ENCODE data around the gene HES4.

The HES4 gene

DNA sequence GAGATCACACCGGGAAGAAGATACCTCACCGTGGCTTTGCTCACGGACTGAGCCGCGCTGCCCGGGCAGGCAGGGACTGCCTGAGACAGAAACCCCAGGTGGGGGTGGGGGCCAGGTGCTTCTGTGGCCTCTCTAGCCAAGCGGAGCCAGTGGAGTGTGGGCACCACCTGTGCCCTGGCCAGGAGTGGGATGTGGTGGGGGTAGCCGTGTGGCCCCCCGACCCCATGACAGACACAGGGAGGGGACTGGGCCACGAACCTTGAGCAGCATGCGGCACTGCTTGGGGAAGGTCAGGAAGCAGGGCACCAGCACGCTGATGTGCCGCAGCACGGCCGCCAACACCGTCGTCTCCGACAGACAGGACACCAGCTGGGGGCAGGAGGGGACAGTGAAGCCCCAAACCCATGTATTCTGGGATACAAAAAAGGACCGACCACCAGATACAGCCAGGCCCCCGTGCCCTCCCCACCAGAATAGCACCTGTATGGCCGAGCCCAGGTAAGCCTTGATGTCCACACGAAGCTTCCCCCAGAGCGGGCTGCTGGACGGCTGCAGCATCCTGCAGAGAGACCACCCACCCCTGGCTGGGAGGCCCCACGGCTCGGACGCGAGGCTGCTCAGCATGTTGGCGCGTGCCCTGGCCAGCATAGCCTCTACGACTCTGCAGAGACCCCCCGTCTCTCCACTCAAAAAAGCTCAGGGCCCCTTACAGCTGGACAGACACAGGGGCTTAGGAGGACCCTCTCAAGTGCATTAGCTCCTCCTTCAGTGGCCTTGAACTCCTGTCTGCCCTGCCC, 46.2 kb downstream of the HES4 start:
- ChIA-PET CTCF (no interaction called here), POLR2A (no interaction called here)
- H3K4me3 ChIP-seq (ENCODE audit: control insufficient read depth in 1 of 7, extremely low read depth in 1 of 7, insufficient read depth in 4 of 7, low read depth in 2 of 7, low read length in 6 of 7) = no peak overlapping the region

DNA sequence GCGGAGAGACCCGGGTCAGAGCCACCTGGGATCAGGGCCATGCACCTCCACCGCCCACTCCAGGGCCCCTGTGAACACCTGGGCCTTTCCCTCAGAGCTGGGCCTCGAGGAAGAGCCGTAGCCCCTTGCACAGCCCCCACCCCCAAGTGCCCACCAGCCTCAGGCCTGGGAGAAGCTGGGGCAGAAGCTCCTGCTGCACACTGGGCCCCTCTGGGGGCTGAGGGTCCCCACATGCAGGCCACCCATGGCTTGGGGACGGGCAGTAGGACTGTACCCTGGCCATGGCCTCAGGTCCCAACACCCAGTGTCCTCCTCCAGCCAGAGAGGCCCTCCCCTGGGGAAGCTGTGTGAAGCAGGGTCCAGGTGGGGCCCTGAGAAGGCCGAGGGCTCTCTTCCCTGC, 47.3 kb downstream of the HES4 start:
- POLR2A ChIA-PET = no interaction called here
- H3K36me3 ChIP-seq (ENCODE audit: control insufficient read depth in 4 of 4, insufficient read depth in 4 of 4, low read length in 3 of 4) = peaks cover 10 to 93% (median 70%) of the 10 kb centered on the region in 4 experiments
- no peak for DNase-seq

More for the DNA sequence above, 46.2 kb downstream of the HES4 start:
- DNase-seq = no peak
- H3K9me3 ChIP-seq (ENCODE audit: control extremely low read depth in 1 of 5, control insufficient read depth in 4 of 5, insufficient read depth in 2 of 5, low read depth in 1 of 5, low read length in 4 of 5) = peaks cover 0 to 1% (median 0%) of the 10 kb centered on the region in 5 experiments
- H3K27ac ChIP-seq (ENCODE audit: insufficient read depth in 1 of 2, low read depth in 1 of 2, low read length in 2 of 2, poor library complexity in 1 of 2, severe bottlenecking in 2 of 2) = no peak overlapping the region
- peaks cover 10 to 82% (median 63%) of the 10 kb centered on the region in 4 experiments for H3K36me3 ChIP-seq (ENCODE audit: control insufficient read depth in 4 of 4, insufficient read depth in 4 of 4, low read length in 3 of 4)
- H3K27me3 ChIP-seq (replicated peaks in 2 of 5; ENCODE audit: control insufficient read depth in 4 of 5, insufficient read depth in 5 of 5, low read length in 4 of 5) = no peaks in the 10 kb centered on the region
- H3K4me1 ChIP-seq (ENCODE audit: control extremely low read depth in 1 of 4, control insufficient read depth in 4 of 4, insufficient read depth in 4 of 4, low read length in 3 of 4) = peaks cover 0 to 37% (median 14%) of the 10 kb centered on the region in 4 experiments
- WGBS (ENCODE audit: insufficient coverage) = 95% methylated on average over 30 of the region's 32 CpGs

DNA sequence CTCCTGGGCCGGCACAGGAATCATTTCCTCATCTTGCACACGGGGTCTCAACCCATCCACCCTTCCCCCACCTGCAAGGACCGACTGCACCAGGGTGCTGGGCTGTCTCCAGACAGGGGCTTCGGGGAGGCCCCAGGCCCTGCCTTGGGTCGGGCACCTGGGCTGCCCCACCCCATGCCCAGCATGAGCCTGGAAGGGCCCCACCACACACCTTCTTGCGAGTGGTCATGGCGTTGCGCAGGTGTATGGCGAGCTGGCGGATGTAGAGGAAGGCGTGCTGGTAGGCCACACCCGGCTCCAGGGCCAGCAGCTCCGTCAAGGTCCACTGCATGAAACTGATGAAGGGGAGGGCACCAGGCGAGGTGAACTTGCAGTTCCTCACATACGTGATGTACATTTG, 47.7 kb downstream of the HES4 start:
- Histone ChIP-seq H3K4me3 (ENCODE audit: control insufficient read depth in 1 of 7, extremely low read depth in 1 of 7, insufficient read depth in 4 of 7, low read depth in 2 of 7, low read length in 6 of 7) (no peak overlapping the region), H3K27ac (ENCODE audit: insufficient read depth in 1 of 2, low read depth in 1 of 2, low read length in 2 of 2, poor library complexity in 1 of 2, severe bottlenecking in 2 of 2) (no peak overlapping the region)
- 96% methylated on average over 15 of the region's 15 CpGs for WGBS (ENCODE audit: insufficient coverage)

More for the DNA sequence above, 47.3 kb downstream of the HES4 start:
- 100% methylated on average over 6 of the region's 7 CpGs for WGBS (ENCODE audit: insufficient coverage)
- CTCF ChIA-PET = interaction anchor here (0.9 to 1.1 kb wide), 3 partner anchors 12 to 48 kb away, joined by 3 read pairs; no protein-coding TSS in a partner anchor
- H3K27me3 ChIP-seq (replicated peaks in 2 of 5; ENCODE audit: control insufficient read depth in 4 of 5, insufficient read depth in 5 of 5, low read length in 4 of 5) = no peaks in the 10 kb centered on the region
- H3K9me3 ChIP-seq (ENCODE audit: control extremely low read depth in 1 of 5, control insufficient read depth in 4 of 5, insufficient read depth in 2 of 5, low read depth in 1 of 5, low read length in 4 of 5) = peaks cover 0 to 1% (median 0%) of the 10 kb centered on the region in 5 experiments
- H3K4me3 ChIP-seq (ENCODE audit: control insufficient read depth in 1 of 7, extremely low read depth in 1 of 7, insufficient read depth in 4 of 7, low read depth in 2 of 7, low read length in 6 of 7) = no peak overlapping the region
- H3K4me1 ChIP-seq (ENCODE audit: control extremely low read depth in 1 of 4, control insufficient read depth in 4 of 4, insufficient read depth in 4 of 4, low read length in 3 of 4) = peaks cover 0 to 27% (median 3%) of the 10 kb centered on the region in 4 experiments
- no peak overlapping the region for H3K27ac ChIP-seq (ENCODE audit: insufficient read depth in 1 of 2, low read depth in 1 of 2, low read length in 2 of 2, poor library complexity in 1 of 2, severe bottlenecking in 2 of 2)

GRCh38 chr1:951364-951763, 48.5 kb downstream of the HES4 start:
- WGBS (ENCODE audit: insufficient coverage) = 86% methylated on average over 5 of the region's 6 CpGs
- Histone ChIP-seq H3K27me3 (replicated peaks in 2 of 5; ENCODE audit: control insufficient read depth in 4 of 5, insufficient read depth in 5 of 5, low read length in 4 of 5) (no peaks in the 10 kb centered on the region), H3K4me3 (ENCODE audit: control insufficient read depth in 1 of 7, extremely low read depth in 1 of 7, insufficient read depth in 4 of 7, low read depth in 2 of 7, low read length in 6 of 7) (no peak overlapping the region), H3K4me1 (ENCODE audit: control extremely low read depth in 1 of 4, control insufficient read depth in 4 of 4, insufficient read depth in 4 of 4, low read length in 3 of 4) (peaks cover 0 to 15% (median 0%) of the 10 kb centered on the region in 4 experiments), H3K9me3 (ENCODE audit: control extremely low read depth in 1 of 5, control insufficient read depth in 4 of 5, insufficient read depth in 2 of 5, low read depth in 1 of 5, low read length in 4 of 5) (peaks cover 0 to 1% (median 0%) of the 10 kb centered on the region in 5 experiments), H3K27ac (ENCODE audit: insufficient read depth in 1 of 2, low read depth in 1 of 2, low read length in 2 of 2, poor library complexity in 1 of 2, severe bottlenecking in 2 of 2) (no peak overlapping the region), H3K36me3 (ENCODE audit: control insufficient read depth in 4 of 4, insufficient read depth in 4 of 4, low read length in 3 of 4) (peaks cover 10 to 97% (median 75%) of the 10 kb centered on the region in 4 experiments)
- ChIA-PET POLR2A (no interaction called here), CTCF (interaction anchor here (0.7 to 1.4 kb wide), 5 partner anchors 10 to 48 kb away, joined by 3 read pairs; no protein-coding TSS in a partner anchor)
- no peak for DNase-seq

More for the DNA sequence above, 47.7 kb downstream of the HES4 start:
- peaks cover 10 to 97% (median 74%) of the 10 kb centered on the region in 4 experiments for H3K36me3 ChIP-seq (ENCODE audit: control insufficient read depth in 4 of 4, insufficient read depth in 4 of 4, low read length in 3 of 4)
- CTCF ChIA-PET = interaction anchor here (0.7 to 1.4 kb wide), 6 partner anchors 11 to 49 kb away, joined by 3 read pairs; no protein-coding TSS in a partner anchor
- POLR2A ChIA-PET = no interaction called here
- H3K27me3 ChIP-seq (replicated peaks in 2 of 5; ENCODE audit: control insufficient read depth in 4 of 5, insufficient read depth in 5 of 5, low read length in 4 of 5) = no peaks in the 10 kb centered on the region
- H3K4me1 ChIP-seq (ENCODE audit: control extremely low read depth in 1 of 4, control insufficient read depth in 4 of 4, insufficient read depth in 4 of 4, low read length in 3 of 4) = peaks cover 0 to 23% (median 0%) of the 10 kb centered on the region in 4 experiments
- DNase-seq = no peak
- peaks cover 0 to 1% (median 0%) of the 10 kb centered on the region in 5 experiments for H3K9me3 ChIP-seq (ENCODE audit: control extremely low read depth in 1 of 5, control insufficient read depth in 4 of 5, insufficient read depth in 2 of 5, low read depth in 1 of 5, low read length in 4 of 5)

DNA sequence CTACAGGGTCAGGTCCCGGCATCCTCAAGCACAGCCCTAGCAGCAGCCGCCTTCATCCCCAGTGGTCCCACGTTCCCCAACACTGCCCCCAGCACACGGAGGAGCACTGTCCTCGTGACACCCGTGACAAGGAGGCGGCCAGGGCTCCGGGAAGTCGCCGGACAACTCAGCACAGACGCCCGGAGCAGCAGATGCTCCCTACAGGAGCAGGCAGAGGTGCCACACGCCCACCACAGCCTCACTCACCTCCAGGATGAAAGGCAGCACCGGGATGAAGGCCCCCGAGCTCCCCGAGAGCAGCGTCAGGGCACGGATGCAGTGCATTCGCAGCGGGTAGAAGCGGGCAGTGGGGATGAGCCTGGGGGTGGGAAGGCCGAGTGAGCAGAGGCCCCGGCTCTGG, 49.0 kb downstream of the HES4 start:
- Histone ChIP-seq H3K4me1 (ENCODE audit: control extremely low read depth in 1 of 4, control insufficient read depth in 4 of 4, insufficient read depth in 4 of 4, low read length in 3 of 4) (peaks cover 0 to 10% (median 0%) of the 10 kb centered on the region in 4 experiments), H3K9me3 (ENCODE audit: control extremely low read depth in 1 of 5, control insufficient read depth in 4 of 5, insufficient read depth in 2 of 5, low read depth in 1 of 5, low read length in 4 of 5) (peaks cover 0 to 1% (median 0%) of the 10 kb centered on the region in 5 experiments), H3K27ac (ENCODE audit: insufficient read depth in 1 of 2, low read depth in 1 of 2, low read length in 2 of 2, poor library complexity in 1 of 2, severe bottlenecking in 2 of 2) (no peak overlapping the region), H3K27me3 (replicated peaks in 2 of 5; ENCODE audit: control insufficient read depth in 4 of 5, insufficient read depth in 5 of 5, low read length in 4 of 5) (no peaks in the 10 kb centered on the region), H3K36me3 (ENCODE audit: control insufficient read depth in 4 of 4, insufficient read depth in 4 of 4, low read length in 3 of 4) (peaks cover 10 to 97% (median 75%) of the 10 kb centered on the region in 4 experiments), H3K4me3 (ENCODE audit: control insufficient read depth in 1 of 7, extremely low read depth in 1 of 7, insufficient read depth in 4 of 7, low read depth in 2 of 7, low read length in 6 of 7) (no peak overlapping the region)
- no peak for DNase-seq
- CTCF ChIA-PET = interaction anchor here (1.1 to 1.4 kb wide), 2 partner anchors 10 to 20 kb away, joined by 3 read pairs; no protein-coding TSS in a partner anchor
- POLR2A ChIA-PET = no interaction called here
- WGBS (ENCODE audit: insufficient coverage) = 96% methylated on average over 16 of the region's 23 CpGs

GRCh38 chr1:950268-950667, 49.6 kb downstream of the HES4 start:
- CTCF ChIA-PET = no interaction called here
- Histone ChIP-seq H3K27me3 (replicated peaks in 2 of 5; ENCODE audit: control insufficient read depth in 4 of 5, insufficient read depth in 5 of 5, low read length in 4 of 5) (no peaks in the 10 kb centered on the region), H3K27ac (ENCODE audit: insufficient read depth in 1 of 2, low read depth in 1 of 2, low read length in 2 of 2, poor library complexity in 1 of 2, severe bottlenecking in 2 of 2) (no peak overlapping the region), H3K9me3 (ENCODE audit: control extremely low read depth in 1 of 5, control insufficient read depth in 4 of 5, insufficient read depth in 2 of 5, low read depth in 1 of 5, low read length in 4 of 5) (peaks cover 0 to 1% (median 0%) of the 10 kb centered on the region in 5 experiments), H3K4me3 (ENCODE audit: control insufficient read depth in 1 of 7, extremely low read depth in 1 of 7, insufficient read depth in 4 of 7, low read depth in 2 of 7, low read length in 6 of 7) (no peak overlapping the region), H3K36me3 (ENCODE audit: control insufficient read depth in 4 of 4, insufficient read depth in 4 of 4, low read length in 3 of 4) (peaks cover 10 to 97% (median 76%) of the 10 kb centered on the region in 4 experiments), H3K4me1 (ENCODE audit: control extremely low read depth in 1 of 4, control insufficient read depth in 4 of 4, insufficient read depth in 4 of 4, low read length in 3 of 4) (peaks cover 0 to 4% (median 0%) of the 10 kb centered on the region in 4 experiments)
- no peak for DNase-seq
- POLR2A ChIA-PET = no interaction called here
- WGBS (ENCODE audit: insufficient coverage) = 94% methylated on average over 9 of the region's 9 CpGs
